Effector CD4-positive, alpha-beta T cell (primary cell): Measurements from ENCODE around the gene CHST1.

Experiments used
- DNase-seq: peaks from one replicate; pipeline ENCODE4 v3.0.0-alpha.2; 2020

CHST1 gene

GRCh38 chr11:45659031-45659817 lies 6.2 kb downstream of the CHST1 start:
- no peak for DNase-seq

- DNase-seq: no peak
Measured at GRCh38 chr11:45658292-45658991, 7.0 kb downstream of the CHST1 start.

- no peak for DNase-seq
Measured at GRCh38 chr11:45657496-45658260, 7.7 kb downstream of the CHST1 start.

GRCh38 chr11:45655831-45656230 lies 9.6 kb downstream of the CHST1 start:
- no peak for DNase-seq

GRCh38 chr11:45655347-45655756 lies 10.1 kb downstream of the CHST1 start:
- DNase-seq: peak; percentile 41

GRCh38 chr11:45655012-45655283 lies 10.5 kb downstream of the CHST1 start:
- DNase-seq: no peak

- no peak for DNase-seq
Measured at GRCh38 chr11:45654231-45655011, 11.0 kb downstream of the CHST1 start.

- DNase-seq: no peak
Measured at GRCh38 chr11:45653277-45653676, 12.1 kb downstream of the CHST1 start.

GRCh38 chr11:45652781-45653180 lies 12.6 kb downstream of the CHST1 start:
- no peak for DNase-seq

- no peak for DNase-seq
Measured at GRCh38 chr11:45651841-45652749, 13.3 kb downstream of the CHST1 start.

GRCh38 chr11:45651156-45651555 lies 14.3 kb downstream of the CHST1 start:
- DNase-seq: no peak

GRCh38 chr11:45650166-45651095 lies 15.0 kb downstream of the CHST1 start:
- DNase-seq: no peak

GRCh38 chr11:45649544-45650165 lies 15.8 kb downstream of the CHST1 start:
- no peak for DNase-seq

GRCh38 chr11:45648931-45649330 lies 16.5 kb downstream of the CHST1 start:
- DNase-seq: no peak

GRCh38 chr11:45647786-45648185 lies 17.6 kb downstream of the CHST1 start:
- DNase-seq: no peak

GRCh38 chr11:45647329-45647728 lies 18.1 kb downstream of the CHST1 start:
- no peak for DNase-seq

- DNase-seq: no peak
Measured at GRCh38 chr11:45646275-45646927, 19.0 kb downstream of the CHST1 start.

GRCh38 chr11:45644981-45645889 lies 20.2 kb downstream of the CHST1 start:
- no peak for DNase-seq
